Measurements from ENCODE around the gene DERA. TPM values are rescaled to one million over a fixed set of nuclear protein-coding genes. Genes with fewer than 3 reads are reported as not detected.
"Not testable (repeated sequence)": the region's sequence is repeated elsewhere in the genome, so short reads cannot be mapped to it uniquely, and the experiment has no call there.

Gene DERA
- total RNA-seq, 2 experiments from 2014 or later = 24.5 to 28.3 TPM

DNA sequence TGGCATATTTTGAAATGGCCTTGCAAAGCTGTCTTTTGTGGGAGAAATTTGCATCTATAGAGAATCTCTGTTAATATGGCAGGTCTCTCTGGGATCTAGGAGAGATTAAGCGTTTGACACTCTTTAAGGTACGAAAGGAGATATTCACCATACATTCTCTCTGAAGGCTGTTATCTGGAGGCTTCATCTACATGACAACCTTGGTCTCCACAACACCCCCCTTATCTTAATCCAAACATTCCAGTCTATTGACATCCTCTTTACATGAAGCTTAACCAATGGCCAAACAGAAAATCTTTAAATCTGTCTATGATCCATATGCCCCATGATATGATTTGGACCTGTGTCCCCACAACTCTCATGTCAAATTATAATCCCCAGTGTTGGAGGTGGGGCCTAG, 137.4 kb downstream of the DERA start:
- POLR2A ChIA-PET = no interaction called here

DNA sequence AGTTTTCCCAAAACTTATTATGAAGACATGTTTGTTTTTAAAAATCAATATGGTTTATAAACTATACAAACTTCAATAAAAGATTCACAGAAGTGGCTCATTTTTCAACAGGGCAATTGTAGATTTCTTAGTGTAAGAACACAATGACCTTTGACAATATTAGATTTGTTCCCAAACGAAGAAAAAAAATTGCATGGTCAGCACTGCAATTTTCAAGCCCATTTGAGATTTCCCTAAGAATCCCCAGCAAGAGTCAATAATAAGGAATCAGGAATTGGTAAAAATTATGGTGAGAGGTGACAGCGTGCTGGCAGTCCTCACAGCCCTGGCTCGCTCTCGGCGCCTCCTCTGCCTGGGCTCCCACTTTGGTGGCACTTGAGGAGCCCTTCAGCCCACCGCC, 145.8 kb downstream of the DERA start:
- Mint-ChIP-seq H3K36me3 (ENCODE audit: low read depth) (no peaks in the 10 kb centered on the region), H3K9me3 (peaks cover 8% of the 10 kb centered on the region), H3K4me1 (ENCODE audit: low read depth) (no peaks in the 10 kb centered on the region), H3K27ac (no peak overlapping the region), H3K4me3 (no peak overlapping the region), H3K27me3 (no peaks in the 10 kb centered on the region)
- intact Hi-C loops (cut with micrococcal nuclease) = no loop called here
- no peak for DNase-seq
- ChIA-PET POLR2A (interaction anchor here (0.7 kb wide), 1 partner anchor 731 kb away, joined by 3 read pairs; no protein-coding TSS in a partner anchor), CTCF (no interaction called here)
- TF ChIP-seq CTCF (IDR thresholded peaks at IDR 0.05) = no peak
- ATAC-seq = no peak

More for the DNA sequence above, 137.4 kb downstream of the DERA start:
- Mint-ChIP-seq H3K27me3 (no peaks in the 10 kb centered on the region), H3K27ac (no peak overlapping the region), H3K4me3 (no peak overlapping the region), H3K36me3 (ENCODE audit: low read depth) (no peaks in the 10 kb centered on the region), H3K9me3 (peaks cover 13% of the 10 kb centered on the region), H3K4me1 (ENCODE audit: low read depth) (no peaks in the 10 kb centered on the region)
- CTCF ChIA-PET = no interaction called here
- no peak for ATAC-seq
- TF ChIP-seq CTCF (IDR thresholded peaks at IDR 0.05) = no peak
- no peak for DNase-seq
- intact Hi-C loops (cut with micrococcal nuclease) = no loop called here

- CTCF ChIA-PET; H3K4me3 Mint-ChIP-seq; ATAC-seq; POLR2A ChIA-PET; H3K27ac Mint-ChIP-seq; DNase-seq; H3K4me1 Mint-ChIP-seq (ENCODE audit: low read depth); intact Hi-C loops (cut with micrococcal nuclease); H3K9me3 Mint-ChIP-seq; H3K36me3 Mint-ChIP-seq (ENCODE audit: low read depth); H3K27me3 Mint-ChIP-seq: not testable (repeated sequence)
Observed at GRCh38 chr12:16057351-16057751, 146.2 kb downstream of the DERA start.

DNA sequence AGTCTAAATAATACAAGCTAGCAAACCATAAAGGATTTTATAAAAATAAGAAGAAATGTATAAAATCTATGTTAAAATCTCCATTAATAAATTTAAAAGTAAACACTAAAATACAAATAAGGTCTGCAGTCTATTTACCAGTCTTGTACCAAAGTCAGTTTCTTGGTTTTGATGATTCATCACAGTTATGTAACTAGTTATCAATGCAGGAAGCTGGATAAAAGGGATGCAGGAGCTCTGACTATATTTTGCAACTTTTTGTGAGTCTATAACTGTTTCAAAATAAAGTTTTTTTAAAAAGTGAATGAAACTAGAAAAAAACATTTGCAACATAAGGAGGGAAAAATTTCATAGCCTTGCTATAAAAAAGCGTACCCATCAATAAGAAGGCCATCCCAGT, 151.5 kb downstream of the DERA start:
- ATAC-seq = no peak
- no peaks in the 10 kb centered on the region for H3K36me3 Mint-ChIP-seq (ENCODE audit: low read depth)
- CTCF ChIA-PET = no interaction called here
- POLR2A ChIA-PET = no interaction called here
- no peak for TF ChIP-seq CTCF (IDR thresholded peaks at IDR 0.05)
- intact Hi-C loops (cut with micrococcal nuclease) = no loop called here
- no peaks in the 10 kb centered on the region for H3K9me3 Mint-ChIP-seq
- DNase-seq = no peak
- H3K4me1 Mint-ChIP-seq (ENCODE audit: low read depth) = no peaks in the 10 kb centered on the region
- H3K4me3 Mint-ChIP-seq = no peak overlapping the region
- no peak overlapping the region for H3K27ac Mint-ChIP-seq
- no peaks in the 10 kb centered on the region for H3K27me3 Mint-ChIP-seq

- H3K4me1 Mint-ChIP-seq (ENCODE audit: low read depth) = no peaks in the 10 kb centered on the region
- H3K4me3 Mint-ChIP-seq = no peak overlapping the region
- ChIA-PET POLR2A (no interaction called here), CTCF (no interaction called here)
- DNase-seq (no peak), ATAC-seq (no peak)
- H3K36me3 Mint-ChIP-seq (ENCODE audit: low read depth) = no peaks in the 10 kb centered on the region
- intact Hi-C loops (cut with micrococcal nuclease) = no loop called here
- TF ChIP-seq CTCF (IDR thresholded peaks at IDR 0.05) = no peak
- H3K9me3 Mint-ChIP-seq = no peaks in the 10 kb centered on the region
- no peak overlapping the region for H3K27ac Mint-ChIP-seq
- H3K27me3 Mint-ChIP-seq = no peaks in the 10 kb centered on the region
Observed at GRCh38 chr12:16063726-16064125, 152.6 kb downstream of the DERA start.

DNA sequence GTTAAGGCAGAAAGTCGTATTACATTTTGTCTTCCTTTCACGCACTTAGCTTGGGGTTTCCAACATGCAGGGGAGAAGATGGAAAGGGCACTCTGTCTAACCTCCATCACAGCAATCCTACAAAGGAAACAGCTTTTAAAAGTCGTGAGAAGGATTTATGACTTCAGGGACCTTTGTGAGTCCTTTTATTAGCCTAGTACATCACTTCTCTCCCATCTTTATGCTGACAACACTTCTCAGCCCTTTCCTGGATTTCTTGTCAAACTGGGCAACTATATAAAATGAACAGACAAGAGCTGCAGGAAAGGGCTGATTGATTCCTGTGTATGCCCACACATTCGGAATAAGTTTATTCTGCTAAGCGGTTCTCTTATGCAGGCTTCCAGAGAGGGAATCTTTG, 159.0 kb downstream of the DERA start:
- no peak for TF ChIP-seq CTCF (IDR thresholded peaks at IDR 0.05)
- Mint-ChIP-seq H3K27ac (no peak overlapping the region), H3K27me3 (peaks cover 2% of the 10 kb centered on the region), H3K36me3 (ENCODE audit: low read depth) (no peaks in the 10 kb centered on the region), H3K4me1 (ENCODE audit: low read depth) (no peaks in the 10 kb centered on the region), H3K9me3 (no peaks in the 10 kb centered on the region), H3K4me3 (no peak overlapping the region)
- DNase-seq = no peak
- intact Hi-C loops (cut with micrococcal nuclease) = no loop called here
- CTCF ChIA-PET = no interaction called here
- POLR2A ChIA-PET = no interaction called here
- ATAC-seq = no peak
